HG03565 (cell line): Measurements from ENCODE around the gene MAP3K7CL.

ENCODE experiments used
- ATAC-seq: cut with Tn5 transposase; IDR thresholded peaks from one replicate; pipeline ENCODE4 v1.9.1; 2021; ENCODE audit warnings: mild to moderate bottlenecking, moderate library complexity; ENCODE audit not compliant: unreplicated experiment

Gene MAP3K7CL

GRCh38 chr21:29194342-29194741, 63.9 kb downstream of the MAP3K7CL start:
- ATAC-seq: no peak

DNA sequence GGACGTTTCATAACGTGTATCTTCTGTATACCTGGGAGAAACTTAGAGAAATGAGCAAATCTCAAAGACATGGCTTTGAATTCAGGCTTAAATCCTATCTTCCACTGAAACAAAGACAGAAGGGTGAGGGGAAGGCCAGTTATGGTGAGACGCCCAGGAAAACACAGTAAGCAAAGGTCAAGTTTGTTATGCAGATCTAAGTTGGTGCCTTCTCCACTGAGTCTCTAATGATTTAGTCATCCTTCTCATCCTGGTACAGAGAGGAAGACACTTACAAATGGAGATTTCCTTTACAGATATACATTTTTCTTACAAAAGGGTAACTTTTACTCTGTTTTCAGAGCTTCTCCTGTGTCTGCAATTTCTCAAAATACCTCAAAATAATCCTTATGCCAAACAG, 64.4 kb downstream of the MAP3K7CL start:
- ATAC-seq: no peak

GRCh38 chr21:29195981-29196669, 65.7 kb downstream of the MAP3K7CL start:
- ATAC-seq: peak; percentile 98

DNA sequence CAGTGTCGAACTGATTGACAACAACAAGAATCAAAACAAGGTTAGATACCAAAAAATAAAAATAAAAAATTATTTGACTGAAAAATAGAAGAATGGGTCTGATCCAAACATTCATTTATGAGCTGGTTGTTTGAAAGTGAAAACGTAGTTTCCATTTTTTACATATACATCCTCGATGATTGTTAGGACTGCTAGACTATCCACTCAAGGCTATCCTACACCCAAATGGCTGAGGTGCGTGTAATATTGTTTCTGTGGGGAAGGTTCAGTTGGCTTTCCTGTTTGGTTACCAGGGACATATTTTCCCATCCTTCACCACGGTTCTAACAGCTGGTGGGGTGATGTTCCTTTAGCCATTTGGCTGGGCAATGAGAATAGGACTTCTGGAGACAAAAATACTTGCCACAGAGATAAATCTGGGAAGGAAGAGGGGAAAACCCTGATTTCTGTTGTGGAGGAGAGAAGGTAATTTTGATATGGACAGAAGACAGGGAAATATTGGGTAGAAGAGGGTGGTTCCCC, 66.3 kb downstream of the MAP3K7CL start:
- peak; percentile 6 for ATAC-seq

- ATAC-seq: no peak
Measured at GRCh38 chr21:29201186-29201585, 70.7 kb downstream of the MAP3K7CL start.

DNA sequence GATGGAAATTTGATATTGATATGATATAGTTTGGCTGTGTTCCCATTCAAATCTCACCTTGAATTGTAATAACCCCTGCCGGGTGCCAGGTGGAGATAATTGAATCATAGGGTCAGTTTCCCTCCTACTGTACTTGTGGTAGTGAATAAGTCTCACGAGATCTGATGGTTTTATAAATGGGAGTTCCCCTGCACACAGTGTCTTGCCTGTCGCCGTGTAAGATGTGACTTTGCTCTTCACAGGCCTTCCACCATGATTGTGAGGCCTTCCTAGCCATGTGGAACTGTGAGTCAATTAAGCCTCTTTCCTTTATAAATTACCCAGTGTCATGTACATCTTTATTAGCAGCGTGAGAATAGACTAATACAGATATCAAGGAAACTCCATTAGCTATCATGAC, 74.6 kb downstream of the MAP3K7CL start:
- no peak for ATAC-seq

DNA sequence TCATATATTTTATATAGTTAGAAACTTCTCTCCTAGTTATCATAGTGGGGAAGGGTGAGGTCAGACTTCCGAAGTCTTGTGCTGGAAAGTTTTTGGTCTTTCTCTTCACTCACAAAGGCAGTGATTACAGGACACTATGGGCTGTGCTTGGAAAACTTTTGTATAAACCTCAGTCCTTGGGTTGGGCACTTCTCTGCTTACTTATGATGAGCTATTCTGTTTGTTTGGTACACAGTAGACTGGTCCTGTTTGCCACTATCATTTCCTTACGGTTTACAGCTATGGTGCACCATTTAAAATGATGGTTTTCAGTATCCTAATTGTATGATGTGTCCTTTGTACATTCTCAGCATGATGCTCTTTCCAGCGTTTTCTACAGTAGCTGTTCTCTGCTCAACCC, 75.5 kb downstream of the MAP3K7CL start:
- ATAC-seq: no peak

DNA sequence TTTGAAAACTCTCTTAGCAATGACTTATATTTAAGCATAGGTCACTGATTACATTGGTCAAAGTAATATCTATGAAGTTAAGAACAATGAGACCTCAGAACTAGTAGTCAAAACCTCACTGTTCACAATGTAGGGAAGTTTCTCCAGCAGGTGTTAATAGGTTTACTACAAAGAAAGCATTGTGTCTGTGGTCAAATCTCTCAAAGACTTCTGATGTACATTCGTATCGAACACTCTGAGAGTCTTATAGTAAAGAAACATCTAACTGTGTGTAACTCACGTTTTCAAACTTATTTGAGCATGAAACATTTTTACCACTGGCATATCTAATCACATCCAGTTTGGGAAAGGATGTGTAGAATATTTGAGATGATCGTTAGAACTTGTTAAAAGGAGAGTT, 76.0 kb downstream of the MAP3K7CL start:
- no peak for ATAC-seq

- no peak for ATAC-seq
Measured at GRCh38 chr21:29207201-29207600, 76.8 kb downstream of the MAP3K7CL start.

DNA sequence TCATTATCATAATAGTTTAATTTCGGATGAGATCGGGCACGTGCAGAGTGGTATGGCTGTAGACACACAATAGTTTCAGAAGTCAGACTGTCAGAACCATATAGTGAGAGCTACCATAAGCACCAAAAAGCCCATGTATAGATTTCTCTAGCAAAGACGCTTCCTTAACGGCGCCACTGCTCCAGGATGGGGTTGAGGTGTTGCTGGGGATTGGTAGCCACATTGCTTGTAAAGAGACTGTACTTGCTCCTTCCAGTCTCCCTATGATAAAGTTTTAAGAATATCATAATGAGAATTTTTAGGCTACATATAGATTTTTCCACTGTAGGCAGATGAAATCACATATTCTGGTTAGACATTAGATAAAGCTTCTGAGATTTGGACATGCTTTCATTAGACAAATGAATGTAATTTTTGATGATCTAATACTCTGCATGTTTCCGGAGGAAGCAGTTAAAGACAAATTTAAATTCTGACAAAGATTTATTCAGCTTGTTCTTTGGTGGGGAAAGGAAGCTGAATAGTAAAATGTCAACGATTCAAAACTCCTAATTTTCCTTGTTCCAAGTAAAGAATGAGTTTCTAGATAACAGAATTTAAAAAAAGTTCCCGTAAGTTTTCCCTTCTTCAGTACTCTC, 77.7 kb downstream of the MAP3K7CL start:
- no peak for ATAC-seq

GRCh38 chr21:29208682-29209059, 78.2 kb downstream of the MAP3K7CL start:
- ATAC-seq: no peak

DNA sequence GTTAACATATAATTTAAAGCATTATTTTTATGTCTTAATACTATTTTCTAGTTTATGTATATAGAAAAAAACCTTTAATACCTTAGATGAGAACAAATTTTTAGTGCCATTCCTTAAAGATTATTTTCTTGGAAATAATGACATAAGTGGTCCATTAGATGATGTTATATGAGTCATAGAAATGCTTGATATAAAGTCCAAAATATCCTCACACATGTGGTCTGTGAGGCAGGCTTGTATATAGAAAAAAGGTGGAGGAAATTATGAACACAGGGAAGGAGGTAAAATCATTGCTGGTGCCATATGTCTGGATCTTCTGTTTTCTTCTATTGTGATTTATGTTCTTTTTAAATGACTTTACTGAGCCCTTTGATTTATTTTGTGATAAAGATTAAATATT, 79.3 kb downstream of the MAP3K7CL start:
- ATAC-seq: no peak

DNA sequence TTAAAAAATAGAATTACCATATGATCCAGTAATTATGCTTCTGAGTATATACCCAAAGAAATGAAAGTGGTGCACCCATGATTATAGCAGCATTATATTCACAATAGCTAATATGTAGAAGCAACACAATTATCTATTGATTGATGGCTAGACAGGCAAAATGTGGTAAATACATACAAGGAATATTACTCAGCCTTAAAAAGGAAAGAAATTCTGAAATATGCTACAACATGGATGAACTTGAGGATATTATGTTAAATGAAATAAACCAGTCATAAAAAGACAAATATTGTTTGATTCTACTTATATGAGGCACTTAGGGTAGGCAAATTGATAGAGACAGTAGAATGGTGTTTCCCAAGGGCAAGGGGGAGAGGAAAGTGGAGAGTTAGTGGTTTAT, 80.8 kb downstream of the MAP3K7CL start:
- ATAC-seq: no peak

DNA sequence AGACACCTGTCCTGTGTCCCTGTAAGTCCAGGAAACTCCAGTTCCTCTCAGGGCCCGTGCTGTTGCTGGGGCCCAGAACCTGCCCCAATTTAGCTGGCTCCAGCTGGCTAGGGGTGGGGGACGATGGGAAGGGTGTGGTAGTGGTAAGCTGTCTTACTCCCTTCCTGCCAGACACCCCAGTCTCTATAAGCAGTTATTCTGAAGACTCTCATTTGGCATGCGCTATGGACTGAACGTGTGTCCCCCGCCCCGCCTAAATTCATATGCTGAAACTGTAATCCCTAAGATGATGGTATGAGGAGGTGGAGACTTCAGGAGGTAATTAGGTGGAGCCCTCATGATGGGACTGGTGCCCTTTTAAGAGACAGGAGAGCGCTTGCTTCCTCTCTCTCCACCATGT, 82.0 kb downstream of the MAP3K7CL start:
- ATAC-seq: no peak

GRCh38 chr21:29213513-29214385, 83.3 kb downstream of the MAP3K7CL start:
- no peak for ATAC-seq

DNA sequence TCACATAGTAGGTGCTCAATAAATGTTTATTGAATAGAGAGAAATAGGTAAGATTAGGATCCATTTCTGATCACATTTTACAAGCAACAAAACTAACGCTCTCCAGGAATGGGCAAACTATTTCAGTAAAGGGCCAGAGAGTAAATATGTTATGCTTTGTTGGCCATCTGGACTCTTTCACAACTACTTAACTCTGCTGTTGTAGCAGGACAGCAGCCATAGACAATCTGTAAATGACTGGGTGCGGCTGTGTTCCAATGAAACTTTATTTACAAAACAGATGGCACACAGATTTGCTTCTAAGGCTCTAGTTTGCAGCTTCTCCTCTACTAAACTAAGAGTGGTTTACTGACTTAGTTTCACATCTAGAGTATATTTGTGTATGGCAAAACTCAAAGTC, 85.3 kb downstream of the MAP3K7CL start:
- no peak for ATAC-seq

GRCh38 chr21:29217818-29218291, 87.4 kb downstream of the MAP3K7CL start:
- ATAC-seq: no peak

- ATAC-seq: no peak
Measured at GRCh38 chr21:29218749-29219148, 88.3 kb downstream of the MAP3K7CL start.

- ATAC-seq: no peak
Measured at GRCh38 chr21:29219165-29219770, 88.8 kb downstream of the MAP3K7CL start.

DNA sequence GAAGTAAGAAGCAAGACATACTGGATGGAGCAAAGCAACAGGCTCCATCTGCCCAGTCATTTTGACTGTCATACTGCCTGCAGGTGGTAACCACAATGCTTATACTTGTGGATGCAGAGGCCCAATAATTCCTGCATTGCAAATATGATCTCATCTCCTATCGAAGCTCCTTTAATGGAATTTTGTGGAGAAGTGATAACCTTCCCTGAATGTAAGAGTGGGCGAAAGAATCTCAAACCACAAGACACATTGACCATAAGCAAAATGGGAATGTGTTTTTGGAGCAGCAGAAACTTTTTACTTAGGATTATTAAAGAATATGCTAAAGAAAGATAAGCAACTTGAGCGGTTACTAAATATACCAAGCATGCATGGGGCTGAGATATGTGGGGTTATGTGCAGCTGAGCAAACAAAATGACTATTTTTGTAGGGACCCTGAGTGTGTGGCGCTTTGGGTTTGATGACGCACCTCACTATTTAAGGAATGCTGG, 90.9 kb downstream of the MAP3K7CL start:
- no peak for ATAC-seq

GRCh38 chr21:29224006-29224405, 93.6 kb downstream of the MAP3K7CL start:
- peak; percentile 50 for ATAC-seq
